GM12875 (cell line): ENCODE results near the gene TBXA2R.

Experiments used
- H3K4me3 ChIP-seq: one replicate; pipeline ENCODE4 v1.5.1; 2011; ENCODE audit warnings: low read depth, low read length, control low read depth
- CTCF ChIP-seq: IDR thresholded peaks from 2 replicates; pipeline ENCODE4 v1.5.1; 2011; ENCODE audit warnings: low read depth, mild to moderate bottlenecking, control low read depth, inconsistent platforms, low read length, moderate library complexity, borderline replicate concordance; ENCODE audit not compliant: insufficient read depth

Gene TBXA2R

GRCh38 chr19:3604227-3604986 lies 2.3 kb downstream of the TBXA2R start:
- no peak for TF ChIP-seq CTCF
- no peak overlapping the region for H3K4me3 ChIP-seq

GRCh38 chr19:3603121-3603811 lies 3.4 kb downstream of the TBXA2R start:
- TF ChIP-seq CTCF: no peak
- no peak overlapping the region for H3K4me3 ChIP-seq

- no peak for TF ChIP-seq CTCF
- no peak overlapping the region for H3K4me3 ChIP-seq
Measured at GRCh38 chr19:3601021-3601420, 5.7 kb downstream of the TBXA2R start.

GRCh38 chr19:3599776-3600187 lies 6.9 kb downstream of the TBXA2R start:
- no peak overlapping the region for H3K4me3 ChIP-seq
- no peak for TF ChIP-seq CTCF

GRCh38 chr19:3595521-3596061 lies 11.1 kb downstream of the TBXA2R start:
- H3K4me3 ChIP-seq: no peak overlapping the region
- TF ChIP-seq CTCF: no peak

GRCh38 chr19:3593156-3593555 lies 13.5 kb downstream of the TBXA2R start:
- H3K4me3 ChIP-seq: no peak overlapping the region
- TF ChIP-seq CTCF: no peak

- H3K4me3 ChIP-seq: no peak overlapping the region
- TF ChIP-seq CTCF: no peak
Measured at GRCh38 chr19:3591876-3592613, 14.6 kb downstream of the TBXA2R start.
